Neural cell (in vitro differentiated cells): ENCODE measurements around the gene NT5DC4. TPM values are rescaled to one million over a fixed set of nuclear protein-coding genes. Genes with fewer than 3 reads are reported as not detected.

Source experiments
- H2AFZ ChIP-seq: fragments of 200-600, 300-800 bp; sonication (generic), shearing (Covaris generic); 2 replicates; pipeline ENCODE4 v1.6.0; 2014; ENCODE audit warnings: low read depth, mild to moderate bottlenecking, antibody characterized with exemption, low read length, moderate library complexity
- H3F3A ChIP-seq: fragments of 200-600 bp; shearing (Covaris generic); 2 replicates; pipeline ENCODE4 v1.6.1; 2016; ENCODE audit warnings: mild to moderate bottlenecking, moderate library complexity, mixed read lengths, antibody characterized with exemption, low read length; ENCODE audit not compliant: insufficient read depth, poor library complexity, severe bottlenecking
- H3K27ac ChIP-seq: fragments of 200-600, 300-800 bp; sonication (generic), shearing (Covaris generic); 2 replicates; pipeline ENCODE4 v1.5.1; 2014; ENCODE audit warnings: mild to moderate bottlenecking, low read length, moderate library complexity
- H3K27me3 ChIP-seq: fragments of 300-800, 200-600 bp; sonication (generic), shearing (Covaris generic); 2 replicates; pipeline ENCODE4 v1.6.0; 2014; ENCODE audit warnings: mild to moderate bottlenecking, low read depth, low read length, moderate library complexity; ENCODE audit not compliant: insufficient read depth
- H3K36me3 ChIP-seq: fragments of 300-800, 200-600 bp; sonication (generic), shearing (Covaris generic); 2 replicates; pipeline ENCODE4 v1.5.1; 2014; ENCODE audit warnings: mild to moderate bottlenecking, antibody characterized with exemption, low read length, moderate library complexity; ENCODE audit not compliant: insufficient read depth
- H3K4me2 ChIP-seq: fragments of 300-800, 200-600 bp; sonication (generic), shearing (Covaris generic); 2 replicates; pipeline ENCODE4 v1.6.0; 2014; ENCODE audit warnings: mild to moderate bottlenecking, low read length
- H3K4me3 ChIP-seq: fragments of 300-800, 200-600 bp; sonication (generic), shearing (Covaris generic); 2 replicates; pipeline ENCODE4 v1.5.1; 2014; ENCODE audit warnings: mild to moderate bottlenecking, low read length, moderate library complexity
- H3K79me2 ChIP-seq: fragments of 200-600 bp; shearing (Covaris generic); replicated peaks from 2 replicates; pipeline ENCODE4 v1.6.0; 2014; ENCODE audit warnings: mild to moderate bottlenecking, low read length, moderate library complexity; ENCODE audit not compliant: insufficient read depth
- H3K9ac ChIP-seq: fragments of 300-800, 200-600 bp; sonication (generic), shearing (Covaris generic); 2 replicates; pipeline ENCODE4 v1.6.1; 2016; ENCODE audit warnings: mild to moderate bottlenecking, low read length, mixed read lengths
- H3K9me2 ChIP-seq: fragments of 200-600 bp; shearing (Covaris generic); 2 replicates; pipeline ENCODE4 v1.6.1; 2016; ENCODE audit warnings: mild to moderate bottlenecking, low read length, mixed read lengths; ENCODE audit not compliant: insufficient read depth
- H3K9me3 ChIP-seq: fragments of 200-600, 300-800 bp; sonication (generic), shearing (Covaris generic); 2 replicates; pipeline ENCODE4 v1.6.1; 2016; ENCODE audit warnings: mild to moderate bottlenecking, mixed run types, low read length, moderate library complexity, mixed read lengths
- H4K20me1 ChIP-seq: fragments of 200-600 bp; shearing (Covaris generic); 2 replicates; pipeline ENCODE4 v1.6.1; 2016; ENCODE audit warnings: mild to moderate bottlenecking, mixed run types; ENCODE audit not compliant: insufficient read depth
- CTCF ChIP-seq: fragments of 450-650 bp; IDR thresholded peaks from 2 replicates; pipeline ENCODE4 v1.5.1; 2014; ENCODE audit warnings: antibody characterized with exemption, mild to moderate bottlenecking, moderate library complexity; ENCODE audit not compliant: poor library complexity, severe bottlenecking
- EP300 ChIP-seq: fragments of 450-650 bp; conservative IDR thresholded peaks from 2 replicates; pipeline ENCODE4 v1.6.1; 2014; ENCODE audit warnings: antibody characterized with exemption, mild to moderate bottlenecking, moderate library complexity; ENCODE audit not compliant: poor library complexity, severe bottlenecking
- EZH2 ChIP-seq: fragments of 200-600, 300-800 bp; shearing (Covaris generic), sonication (generic); IDR thresholded peaks from 2 replicates; pipeline ENCODE4 v1.6.1; 2014; ENCODE audit warnings: antibody characterized with exemption, low read length, borderline replicate concordance, mild to moderate bottlenecking; ENCODE audit not compliant: insufficient read depth, poor library complexity, severe bottlenecking
- MXI1 ChIP-seq: fragments of 450-650 bp; conservative IDR thresholded peaks from 2 replicates; pipeline ENCODE4 v1.6.1; 2014; ENCODE audit warnings: antibody characterized with exemption, mild to moderate bottlenecking; ENCODE audit not compliant: poor library complexity, severe bottlenecking
- POLR2AphosphoS5 ChIP-seq: IDR thresholded peaks from 2 replicates; pipeline ENCODE4 v1.6.1; 2012
- RAD21 ChIP-seq: fragments of 450-650 bp; conservative IDR thresholded peaks from 2 replicates; pipeline ENCODE4 v1.6.1; 2014; ENCODE audit warnings: antibody characterized with exemption, mild to moderate bottlenecking, moderate library complexity
- REST ChIP-seq: IDR thresholded peaks from 2 replicates; pipeline ENCODE4 v1.6.1; 2012; ENCODE audit warnings: borderline replicate concordance
- SMC3 ChIP-seq: fragments of 450-650 bp; conservative IDR thresholded peaks from 2 replicates; pipeline ENCODE4 v1.6.1; 2014; ENCODE audit warnings: antibody characterized with exemption, mild to moderate bottlenecking, moderate library complexity; ENCODE audit not compliant: poor library complexity
- TAF1 ChIP-seq: IDR thresholded peaks from 2 replicates; pipeline ENCODE4 v1.6.1; 2012; ENCODE audit warnings: low read depth
- polyA plus RNA-seq: library from polyadenylated mRNA; depleted of rRNA; stranded (reverse); fragments of >200 nt; gene quantifications from 2 replicates; pipeline ENCODE4 v1.2.3, GENCODE V29; 2014

NT5DC4 gene
- polyA plus RNA-seq, 1 donor from 2014 or later: not detected

GRCh38 chr2:112718863-112719370, 1.9 kb upstream of the NT5DC4 start:
- H2AFZ ChIP-seq: no peak overlapping the region
- H3K27ac ChIP-seq: no peak overlapping the region
- no peaks in the 10 kb centered on the region for H3K79me2 ChIP-seq
- H3F3A ChIP-seq: no peaks in the 10 kb centered on the region
- no peaks in the 10 kb centered on the region for H3K9me2 ChIP-seq
- no peaks in the 10 kb centered on the region for H3K9me3 ChIP-seq
- H3K4me2 ChIP-seq: no peak overlapping the region
- no peaks in the 10 kb centered on the region for H4K20me1 ChIP-seq
- TF ChIP-seq RAD21: no peak
- no peak for TF ChIP-seq MXI1
- no peak for TF ChIP-seq SMC3
- TF ChIP-seq REST: no peak
- TF ChIP-seq CTCF: no peak
- no peak for TF ChIP-seq EP300
- no peak for TF ChIP-seq POLR2AphosphoS5
- TF ChIP-seq TAF1: no peak
- TF ChIP-seq EZH2: no peak
- no peaks in the 10 kb centered on the region for H3K27me3 ChIP-seq
- no peak overlapping the region for H3K9ac ChIP-seq
- H3K36me3 ChIP-seq: no peaks in the 10 kb centered on the region
- H3K4me3 ChIP-seq: no peak overlapping the region

- H2AFZ ChIP-seq: no peak overlapping the region
- TF ChIP-seq POLR2AphosphoS5 (no peak), MXI1 (no peak), REST (no peak), EP300 (no peak), CTCF (no peak), EZH2 (no peak), RAD21 (no peak), SMC3 (no peak), TAF1 (no peak)
- no peak overlapping the region for H3K4me3 ChIP-seq
- no peak overlapping the region for H3K27ac ChIP-seq
- no peaks in the 10 kb centered on the region for H3K9me2 ChIP-seq
- H4K20me1 ChIP-seq: no peaks in the 10 kb centered on the region
- no peaks in the 10 kb centered on the region for H3K36me3 ChIP-seq
- H3K79me2 ChIP-seq: no peaks in the 10 kb centered on the region
- H3K9me3 ChIP-seq: no peaks in the 10 kb centered on the region
- no peak overlapping the region for H3K9ac ChIP-seq
- no peaks in the 10 kb centered on the region for H3F3A ChIP-seq
- H3K4me2 ChIP-seq: no peak overlapping the region
- H3K27me3 ChIP-seq: no peaks in the 10 kb centered on the region
Observed at GRCh38 chr2:112721819-112722522, 1.2 kb downstream of the NT5DC4 start.
